ENCODE data around the gene KCNJ5. TPM values are rescaled to one million over a fixed set of nuclear protein-coding genes. Genes with fewer than 3 reads are reported as not detected.
A peak's percentile ranks its signal among the peaks of the same experiment; 100 is the strongest.

KCNJ5 gene
- not detected for total RNA-seq

DNA sequence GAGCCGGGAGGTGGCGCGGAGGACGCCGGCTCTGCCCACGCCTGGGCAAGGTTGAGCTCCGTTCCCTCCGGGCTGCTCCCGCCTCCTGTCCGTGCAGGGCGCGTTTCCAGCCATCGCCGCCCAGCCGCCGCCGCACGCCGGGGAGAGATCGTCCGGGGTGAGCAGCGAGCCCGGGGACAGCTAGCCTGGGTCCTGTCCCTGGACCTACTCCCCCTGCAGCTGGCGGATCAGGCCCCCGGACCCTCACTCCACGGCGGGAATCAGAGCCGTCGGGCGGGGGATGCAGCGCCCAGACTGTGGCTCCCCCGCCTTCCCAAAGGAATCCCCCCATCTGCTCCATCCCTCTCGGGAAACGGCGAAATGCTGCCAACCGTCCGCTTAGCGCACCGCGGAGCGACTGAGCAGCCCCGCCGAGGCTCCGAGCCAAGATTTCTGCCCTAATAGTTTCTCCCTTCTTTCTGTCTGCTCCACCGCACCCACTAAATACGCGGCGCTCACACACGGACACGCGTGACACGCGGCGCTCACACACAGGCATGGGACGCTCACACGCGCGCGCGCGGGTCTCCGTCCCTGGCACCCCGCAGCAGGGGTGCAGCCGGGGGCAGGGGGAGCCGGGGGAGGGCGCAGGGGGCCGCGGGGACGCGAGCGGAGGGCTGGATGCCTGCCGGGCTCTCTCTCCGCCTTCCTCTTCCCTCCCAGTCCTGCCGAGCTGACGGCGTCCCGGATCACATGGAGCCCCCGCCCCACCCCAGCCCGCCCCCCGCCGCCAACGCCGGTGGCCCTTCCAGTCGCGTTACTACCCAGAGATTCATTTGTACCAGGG lies at the start of gene KCNJ5:
TSS of gene KCNJ5 (plus strand) at position 814 of the 826 bp plus-strand sequence. CDS start 19,918 bp downstream, outside the sequence.
- peaks cover 6% of the 10 kb centered on the region for H3K4me1 Mint-ChIP-seq (ENCODE audit: low read depth)
- H3K27ac Mint-ChIP-seq: no peak within 1 kb of the TSS
- ATAC-seq (peak; percentile 11), DNase-seq (no peak)
- POLR2A ChIA-PET: interaction anchor here (0.7 to 0.8 kb wide), 2 partner anchors 18 to 45 kb away, joined by 3 read pairs; no protein-coding TSS in a partner anchor
- intact Hi-C loops (cut with micrococcal nuclease): no loop called here
- H3K4me3 Mint-ChIP-seq: peak within 1 kb of the TSS; percentile 61
- H3K9me3 Mint-ChIP-seq: no peaks in the 10 kb centered on the region
- no peaks in the 10 kb centered on the region for H3K36me3 Mint-ChIP-seq (ENCODE audit: low read depth)
- CTCF ChIA-PET: interaction anchor here (4.2 to 5.9 kb wide), 2 partner anchors 15 to 65 kb away, joined by 33 to 34 read pairs; no protein-coding TSS in a partner anchor
- TF ChIP-seq, protein P1, sequence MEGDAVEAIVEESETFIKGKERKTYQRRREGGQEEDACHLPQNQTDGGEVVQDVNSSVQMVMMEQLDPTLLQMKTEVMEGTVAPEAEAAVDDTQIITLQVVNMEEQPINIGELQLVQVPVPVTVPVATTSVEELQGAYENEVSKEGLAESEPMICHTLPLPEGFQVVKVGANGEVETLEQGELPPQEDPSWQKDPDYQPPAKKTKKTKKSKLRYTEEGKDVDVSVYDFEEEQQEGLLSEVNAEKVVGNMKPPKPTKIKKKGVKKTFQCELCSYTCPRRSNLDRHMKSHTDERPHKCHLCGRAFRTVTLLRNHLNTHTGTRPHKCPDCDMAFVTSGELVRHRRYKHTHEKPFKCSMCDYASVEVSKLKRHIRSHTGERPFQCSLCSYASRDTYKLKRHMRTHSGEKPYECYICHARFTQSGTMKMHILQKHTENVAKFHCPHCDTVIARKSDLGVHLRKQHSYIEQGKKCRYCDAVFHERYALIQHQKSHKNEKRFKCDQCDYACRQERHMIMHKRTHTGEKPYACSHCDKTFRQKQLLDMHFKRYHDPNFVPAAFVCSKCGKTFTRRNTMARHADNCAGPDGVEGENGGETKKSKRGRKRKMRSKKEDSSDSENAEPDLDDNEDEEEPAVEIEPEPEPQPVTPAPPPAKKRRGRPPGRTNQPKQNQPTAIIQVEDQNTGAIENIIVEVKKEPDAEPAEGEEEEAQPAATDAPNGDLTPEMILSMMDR (IDR thresholded peaks at IDR 0.05): no peak
- peaks cover 55% of the 10 kb centered on the region for H3K27me3 Mint-ChIP-seq

DNA sequence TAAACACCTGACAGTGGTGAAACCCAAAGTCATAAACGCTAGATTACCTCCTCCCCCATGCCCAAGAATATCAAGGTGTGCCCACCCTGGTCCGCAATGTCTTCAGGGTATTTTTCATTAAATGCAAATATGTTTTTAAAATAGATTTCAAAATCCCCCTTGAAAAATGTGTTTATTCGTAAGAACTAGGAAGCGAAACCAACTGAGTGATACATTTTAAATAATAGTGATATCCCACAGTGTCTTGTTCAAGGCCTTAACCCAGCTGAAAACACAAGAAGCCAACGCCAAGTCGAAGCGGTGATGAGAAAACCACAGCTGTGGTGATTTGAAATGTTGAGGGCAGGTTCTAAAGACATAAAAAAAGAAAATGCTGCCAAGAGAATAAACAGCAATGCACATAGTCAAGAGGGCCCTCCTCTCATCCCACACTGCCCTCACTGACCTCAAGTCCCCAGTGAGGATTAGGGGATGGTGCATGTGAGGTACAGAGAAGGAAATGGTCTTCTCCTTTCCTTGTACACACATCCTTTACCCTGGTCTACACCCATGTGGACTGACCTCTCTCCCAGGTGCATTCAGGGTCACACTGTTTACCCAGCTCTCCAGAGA lies 49.6 kb upstream of the KCNJ5 start:
- H3K4me3 Mint-ChIP-seq: no peak overlapping the region
- TF ChIP-seq, protein P1 (IDR thresholded peaks at IDR 0.05): no peak
- ChIA-PET POLR2A (no interaction called here), CTCF (interaction anchor here (0.9 to 1.8 kb wide), 3 partner anchors 11 to 50 kb away, joined by 3 to 5 read pairs (median 4); no protein-coding TSS in a partner anchor)
- H3K27ac Mint-ChIP-seq: no peak overlapping the region
- DNase-seq (no peak), ATAC-seq (no peak)
- peaks cover 32% of the 10 kb centered on the region for H3K4me1 Mint-ChIP-seq (ENCODE audit: low read depth)
- no peaks in the 10 kb centered on the region for H3K36me3 Mint-ChIP-seq (ENCODE audit: low read depth)
- no peaks in the 10 kb centered on the region for H3K27me3 Mint-ChIP-seq
- no peaks in the 10 kb centered on the region for H3K9me3 Mint-ChIP-seq
- intact Hi-C loops (cut with micrococcal nuclease): no loop called here

DNA sequence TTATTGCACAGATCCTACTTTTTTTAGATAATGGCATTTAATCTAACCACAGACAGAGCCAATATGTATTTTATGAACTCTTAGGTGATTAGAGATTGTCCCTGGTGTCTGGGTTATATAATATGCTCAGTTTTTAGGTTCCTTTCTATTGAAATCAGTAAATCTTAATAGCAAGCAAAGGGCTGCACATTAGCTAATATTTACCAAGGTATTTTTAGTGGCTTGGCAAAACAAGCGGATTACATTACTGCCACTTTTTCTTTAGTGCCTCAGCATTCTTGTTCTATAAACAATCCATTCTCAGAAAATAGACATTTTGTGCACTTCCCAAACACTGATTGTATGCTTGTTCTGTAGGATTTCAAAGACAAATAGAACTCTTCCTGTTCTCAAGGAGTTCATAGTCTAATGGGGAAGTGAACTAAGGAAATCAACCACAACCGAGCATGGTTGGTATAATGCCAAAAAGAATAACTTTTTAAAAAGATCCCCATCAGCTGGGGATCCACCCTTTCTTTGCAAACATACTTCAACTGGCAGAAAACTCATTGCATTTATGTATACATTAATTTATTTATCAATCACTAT lies 47.9 kb upstream of the KCNJ5 start:
- Mint-ChIP-seq H3K36me3 (ENCODE audit: low read depth) (no peaks in the 10 kb centered on the region), H3K9me3 (no peaks in the 10 kb centered on the region), H3K27me3 (no peaks in the 10 kb centered on the region), H3K27ac (no peak overlapping the region), H3K4me3 (no peak overlapping the region), H3K4me1 (ENCODE audit: low read depth) (peaks cover 29% of the 10 kb centered on the region)
- TF ChIP-seq, protein P1 (IDR thresholded peaks at IDR 0.05): no peak
- DNase-seq (no peak), ATAC-seq (no peak)
- intact Hi-C loops (cut with micrococcal nuclease): no loop called here
- ChIA-PET CTCF (interaction anchor here (2.6 to 8.9 kb wide), 3 partner anchors 12 to 684 kb away, joined by 22 to 59 read pairs (median 57); no protein-coding TSS in a partner anchor), POLR2A (no interaction called here)

DNA sequence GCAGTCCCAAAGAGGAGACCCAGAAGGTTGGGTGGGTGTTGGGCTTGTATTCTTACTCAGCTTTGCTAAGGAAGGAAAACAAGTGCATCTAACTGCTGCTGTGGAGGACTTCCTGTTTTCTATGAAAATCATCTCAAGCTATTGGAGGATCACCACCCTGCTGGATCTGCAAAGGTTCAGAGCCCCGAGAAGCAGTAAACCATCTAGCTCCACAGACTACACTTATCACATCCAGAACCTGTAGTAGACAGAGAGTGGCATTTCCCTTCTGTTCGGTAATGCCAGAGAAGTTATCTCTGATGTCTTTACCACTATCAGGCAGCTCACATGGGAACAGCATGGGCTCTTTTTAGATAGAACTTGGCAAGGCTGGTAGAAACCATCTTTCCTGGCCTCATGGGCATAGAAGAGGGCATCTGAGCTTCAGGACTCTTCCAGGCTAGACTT lies 45.8 kb upstream of the KCNJ5 start:
- H3K27me3 Mint-ChIP-seq: no peaks in the 10 kb centered on the region

More for the DNA sequence above, 45.8 kb upstream of the KCNJ5 start:
- H3K4me3 Mint-ChIP-seq: no peak overlapping the region
- peaks cover 30% of the 10 kb centered on the region for H3K4me1 Mint-ChIP-seq (ENCODE audit: low read depth)
- H3K9me3 Mint-ChIP-seq: no peaks in the 10 kb centered on the region
- intact Hi-C loops (cut with micrococcal nuclease): no loop called here
- ATAC-seq (peak; percentile 56), DNase-seq (peak; percentile 16)
- TF ChIP-seq, protein P1 (IDR thresholded peaks at IDR 0.05): no peak
- H3K27ac Mint-ChIP-seq: peak overlapping the region; percentile 7
- H3K36me3 Mint-ChIP-seq (ENCODE audit: low read depth): no peaks in the 10 kb centered on the region
- ChIA-PET CTCF (interaction anchor here (0.9 to 8.9 kb wide), 9 partner anchors 12 to 686 kb away, joined by 3 to 59 read pairs (median 5); no protein-coding TSS in a partner anchor), POLR2A (interaction anchor here (1.4 kb wide), 1 partner anchor 15 kb away, joined by 3 read pairs; no protein-coding TSS in a partner anchor)

All from activated CD8-positive, alpha-beta T cell treated with anti-CD3 and anti-CD28 coated beads for 36 hours (primary cell).